Measurements from ENCODE around the gene DIAPH2.

Gene DIAPH2

DNA sequence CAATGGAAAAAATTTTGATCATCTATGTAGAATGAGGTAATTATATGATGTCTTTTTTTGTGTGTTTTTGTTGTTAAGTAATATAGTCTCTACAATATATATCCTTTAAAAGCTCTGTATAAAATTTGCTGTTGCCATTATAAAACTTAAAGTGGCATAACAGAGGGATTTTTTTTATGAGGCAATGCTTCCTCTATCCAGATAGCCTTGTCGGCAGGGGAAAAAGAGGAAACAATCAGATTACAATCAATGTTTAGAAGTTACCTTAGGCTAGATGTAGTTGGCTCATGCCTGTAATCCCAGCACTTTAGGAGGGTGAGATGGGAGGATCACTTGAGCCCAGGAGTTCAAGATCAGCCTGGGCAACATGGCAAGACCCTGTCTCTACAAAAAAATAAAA is 86.8 kb downstream of the DIAPH2 start:
- TF ChIP-seq ELF4 (IDR thresholded peaks at IDR 0.05) = no peak
- no peak for TF ChIP-seq ARNT (IDR thresholded peaks at IDR 0.05)
- no peak for TF ChIP-seq NFRKB (IDR thresholded peaks at IDR 0.05)
- ChIA-PET POLR2A (no interaction called here), CTCF (no interaction called here)
- DNase-seq (ENCODE audit: extremely low spot score) = no peak

DNA sequence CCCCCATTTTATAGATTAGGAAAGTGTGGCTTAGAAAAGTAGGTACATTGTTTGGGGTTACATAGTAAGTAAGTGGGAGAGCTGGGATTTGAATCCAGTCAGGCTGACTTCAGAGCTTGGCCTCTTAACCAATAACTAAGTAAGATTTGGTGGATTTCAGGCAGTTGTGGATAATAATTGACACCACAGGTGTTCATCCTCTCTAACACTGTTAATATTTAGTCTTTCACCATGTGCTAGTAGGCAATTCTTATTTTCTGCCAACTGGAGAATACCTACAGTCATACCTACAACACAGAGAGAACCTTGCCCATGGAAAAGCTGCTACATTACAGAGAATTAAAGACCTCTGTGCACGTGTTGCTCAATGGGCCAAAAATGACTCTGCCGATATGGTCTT is 89.5 kb downstream of the DIAPH2 start:
- no peak for DNase-seq (ENCODE audit: extremely low spot score)
- ChIA-PET POLR2A (no interaction called here), CTCF (no interaction called here)
- TF ChIP-seq SUZ12 (IDR thresholded peaks at IDR 0.05) = no peak
- no peak for TF ChIP-seq LEF1 (IDR thresholded peaks at IDR 0.05; ENCODE audit: borderline replicate concordance)
- no peak for TF ChIP-seq FOXA1 (IDR thresholded peaks at IDR 0.05)
- no peak for TF ChIP-seq ZNF384 (IDR thresholded peaks at IDR 0.05)
- TF ChIP-seq ARNT (IDR thresholded peaks at IDR 0.05) = no peak
- no peak for TF ChIP-seq FOXM1 (IDR thresholded peaks at IDR 0.05; ENCODE audit: borderline replicate concordance)
- TF ChIP-seq L3MBTL2 (conservative IDR thresholded peaks at IDR 0.05) = no peak
- TF ChIP-seq HDGF (IDR thresholded peaks at IDR 0.05; ENCODE audit: borderline replicate concordance) = no peak
- no peak for TF ChIP-seq NFRKB (IDR thresholded peaks at IDR 0.05)

DNA sequence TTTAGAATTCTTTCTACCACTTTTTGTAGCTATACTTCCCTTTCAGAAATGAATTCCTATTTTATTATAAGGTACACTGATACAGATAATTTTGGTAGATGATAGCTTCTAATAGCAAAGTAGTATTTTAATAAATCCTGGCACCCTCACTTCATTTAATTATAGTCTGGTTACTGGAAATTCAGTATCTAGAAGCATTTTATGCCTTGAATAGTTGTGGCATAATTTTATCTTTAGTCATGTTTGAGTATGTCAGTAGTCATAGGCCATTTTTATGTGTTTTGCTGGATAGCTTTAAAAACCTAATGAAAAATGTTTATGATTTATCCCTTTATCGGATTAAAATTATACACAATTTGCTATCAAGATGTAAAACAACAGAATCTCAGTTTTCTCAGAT is 92.3 kb downstream of the DIAPH2 start:
- TF ChIP-seq FOXK2 (IDR thresholded peaks at IDR 0.05) (no peak), SUZ12 (IDR thresholded peaks at IDR 0.05) (no peak), HDGF (IDR thresholded peaks at IDR 0.05; ENCODE audit: borderline replicate concordance) (no peak), NFRKB (IDR thresholded peaks at IDR 0.05) (no peak), SP1 (IDR thresholded peaks at IDR 0.05) (no peak), FOXM1 (IDR thresholded peaks at IDR 0.05; ENCODE audit: borderline replicate concordance) (no peak), CTBP1 (IDR thresholded peaks at IDR 0.05; ENCODE audit: borderline replicate concordance) (no peak), ZNF384 (IDR thresholded peaks at IDR 0.05) (no peak), TARDBP (IDR thresholded peaks at IDR 0.05) (no peak), FOXA1 (IDR thresholded peaks at IDR 0.05) (no peak), ARNT (IDR thresholded peaks at IDR 0.05) (no peak), ELF4 (IDR thresholded peaks at IDR 0.05) (no peak), BHLHE40 (IDR thresholded peaks at IDR 0.05; ENCODE audit: borderline replicate concordance) (no peak), L3MBTL2 (conservative IDR thresholded peaks at IDR 0.05) (no peak)
- TF ChIP-seq, protein P1, sequence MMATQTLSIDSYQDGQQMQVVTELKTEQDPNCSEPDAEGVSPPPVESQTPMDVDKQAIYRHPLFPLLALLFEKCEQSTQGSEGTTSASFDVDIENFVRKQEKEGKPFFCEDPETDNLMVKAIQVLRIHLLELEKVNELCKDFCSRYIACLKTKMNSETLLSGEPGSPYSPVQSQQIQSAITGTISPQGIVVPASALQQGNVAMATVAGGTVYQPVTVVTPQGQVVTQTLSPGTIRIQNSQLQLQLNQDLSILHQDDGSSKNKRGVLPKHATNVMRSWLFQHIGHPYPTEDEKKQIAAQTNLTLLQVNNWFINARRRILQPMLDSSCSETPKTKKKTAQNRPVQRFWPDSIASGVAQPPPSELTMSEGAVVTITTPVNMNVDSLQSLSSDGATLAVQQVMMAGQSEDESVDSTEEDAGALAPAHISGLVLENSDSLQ (IDR thresholded peaks at IDR 0.05) = no peak
- DNase-seq (ENCODE audit: extremely low spot score) = no peak
- ChIA-PET CTCF (no interaction called here), POLR2A (no interaction called here)

DNA sequence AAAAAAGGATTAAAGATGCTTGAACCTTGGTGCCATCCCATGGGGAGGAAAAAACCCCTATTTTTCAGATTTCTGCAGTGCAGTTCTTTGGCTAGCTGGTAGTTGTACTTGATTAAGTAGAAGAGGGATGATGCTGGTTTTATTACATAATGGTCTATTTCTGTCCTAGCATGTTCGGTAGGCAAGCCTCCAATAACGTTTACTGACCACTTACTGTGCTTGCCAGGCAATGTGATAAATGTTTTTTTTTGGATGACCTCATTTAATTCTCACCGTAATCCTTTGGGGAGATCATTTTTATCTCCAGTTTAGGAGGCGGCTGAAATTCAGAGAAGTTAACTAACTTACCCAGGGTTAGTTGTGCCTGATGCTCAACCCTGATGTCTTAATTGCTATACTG is 106.9 kb downstream of the DIAPH2 start:
- CTCF ChIA-PET = no interaction called here

DNA sequence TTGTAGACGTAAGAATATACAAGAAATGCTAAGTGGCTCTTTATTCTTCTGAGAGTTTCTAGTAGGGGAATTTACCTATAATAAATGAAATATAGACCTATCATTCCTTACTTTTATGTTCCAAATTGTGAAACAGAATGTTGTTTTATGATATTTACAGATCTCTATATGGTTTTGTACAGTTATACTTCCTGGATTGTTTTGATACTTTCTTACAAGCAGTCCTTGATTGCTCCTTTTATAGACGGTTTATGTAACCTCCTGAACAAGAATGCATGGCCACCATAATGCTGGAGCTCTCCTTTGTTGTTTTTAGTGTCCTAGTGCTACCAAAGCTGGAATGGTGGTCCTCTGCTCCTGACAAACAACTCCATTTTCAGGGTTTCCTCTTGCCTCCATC is 107.4 kb downstream of the DIAPH2 start:
- ChIA-PET POLR2A (no interaction called here), CTCF (no interaction called here)
- DNase-seq (ENCODE audit: extremely low spot score) = no peak
- no peak for TF ChIP-seq BHLHE40 (IDR thresholded peaks at IDR 0.05; ENCODE audit: borderline replicate concordance)
- TF ChIP-seq CTBP1 (IDR thresholded peaks at IDR 0.05; ENCODE audit: borderline replicate concordance) = no peak
- TF ChIP-seq FOXM1 (IDR thresholded peaks at IDR 0.05; ENCODE audit: borderline replicate concordance) = no peak
- no peak for TF ChIP-seq SP1 (IDR thresholded peaks at IDR 0.05)
- no peak for TF ChIP-seq SUZ12 (IDR thresholded peaks at IDR 0.05)
- no peak for TF ChIP-seq FOXA1 (IDR thresholded peaks at IDR 0.05)
- TF ChIP-seq LEF1 (IDR thresholded peaks at IDR 0.05; ENCODE audit: borderline replicate concordance) = no peak
- TF ChIP-seq, protein P1 (IDR thresholded peaks at IDR 0.05) = no peak

More for the DNA sequence above, 106.9 kb downstream of the DIAPH2 start:
- POLR2A ChIA-PET = no interaction called here
- no peak for DNase-seq (ENCODE audit: extremely low spot score)
- TF ChIP-seq, protein P1 (IDR thresholded peaks at IDR 0.05) = peak; percentile 46
- no peak for TF ChIP-seq ARNT (IDR thresholded peaks at IDR 0.05)

DNA sequence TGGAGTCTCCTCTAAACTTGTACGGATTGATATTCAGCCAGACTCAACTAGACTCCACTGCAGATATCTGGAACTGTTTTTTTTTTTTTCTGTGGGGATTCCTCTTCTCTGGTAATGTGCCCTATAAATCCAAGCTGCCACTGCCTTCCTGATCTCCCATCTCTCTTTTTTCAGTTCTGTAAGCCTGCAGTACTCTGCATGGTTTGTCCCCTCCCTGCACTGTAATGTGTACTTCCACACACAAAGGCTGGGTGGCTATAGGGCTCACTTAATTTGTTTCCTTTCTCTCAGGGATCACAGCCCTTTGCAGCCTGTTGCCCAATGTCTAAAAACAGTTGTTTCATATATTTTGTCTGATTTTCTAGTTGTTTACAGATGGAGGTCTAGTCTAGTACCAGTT is 114.3 kb downstream of the DIAPH2 start:
- DNase-seq (ENCODE audit: extremely low spot score) = no peak
- TF ChIP-seq BHLHE40 (IDR thresholded peaks at IDR 0.05; ENCODE audit: borderline replicate concordance) (no peak), ZNF384 (IDR thresholded peaks at IDR 0.05) (no peak)
- ChIA-PET POLR2A (no interaction called here), CTCF (no interaction called here)

DNA sequence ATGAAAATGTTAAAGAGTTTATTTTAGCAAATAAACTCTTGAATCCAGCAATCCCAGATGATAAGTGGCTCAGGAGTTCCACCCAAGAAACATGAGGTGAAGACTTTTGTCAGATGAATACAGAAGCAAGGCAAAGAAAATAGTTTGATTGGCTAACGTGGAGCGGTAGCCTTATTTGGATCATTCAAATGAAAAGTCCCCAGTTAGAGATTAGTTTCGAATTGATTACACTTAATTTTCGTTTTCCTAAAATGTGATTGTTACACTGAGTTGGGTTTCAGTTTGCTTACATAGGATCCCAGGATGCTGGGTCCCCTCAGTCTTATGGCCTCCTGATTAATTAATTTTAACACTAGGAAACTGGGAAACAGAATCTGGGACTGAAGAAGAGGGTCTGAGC is 122.7 kb downstream of the DIAPH2 start:
- ChIA-PET POLR2A (no interaction called here), CTCF (no interaction called here)
- no peak for TF ChIP-seq L3MBTL2 (conservative IDR thresholded peaks at IDR 0.05)
- TF ChIP-seq TARDBP (IDR thresholded peaks at IDR 0.05) = no peak
- no peak for TF ChIP-seq FOXM1 (IDR thresholded peaks at IDR 0.05; ENCODE audit: borderline replicate concordance)
- TF ChIP-seq NFRKB (IDR thresholded peaks at IDR 0.05) = no peak
- no peak for TF ChIP-seq BHLHE40 (IDR thresholded peaks at IDR 0.05; ENCODE audit: borderline replicate concordance)
- TF ChIP-seq FOXK2 (IDR thresholded peaks at IDR 0.05) = no peak
- TF ChIP-seq SP1 (IDR thresholded peaks at IDR 0.05) = no peak
- no peak for TF ChIP-seq CTBP1 (IDR thresholded peaks at IDR 0.05; ENCODE audit: borderline replicate concordance)
- no peak for TF ChIP-seq SUZ12 (IDR thresholded peaks at IDR 0.05)
- no peak for TF ChIP-seq LEF1 (IDR thresholded peaks at IDR 0.05; ENCODE audit: borderline replicate concordance)
- TF ChIP-seq ZNF384 (IDR thresholded peaks at IDR 0.05) = no peak
- TF ChIP-seq, protein P1 (IDR thresholded peaks at IDR 0.05) = no peak
- no peak for TF ChIP-seq ELF4 (IDR thresholded peaks at IDR 0.05)
- no peak for TF ChIP-seq HDGF (IDR thresholded peaks at IDR 0.05; ENCODE audit: borderline replicate concordance)
- TF ChIP-seq FOXA1 (IDR thresholded peaks at IDR 0.05) = no peak
- TF ChIP-seq ARNT (IDR thresholded peaks at IDR 0.05) = no peak
- DNase-seq (ENCODE audit: extremely low spot score) = no peak
